Neural cell (in vitro differentiated cells): ENCODE results near the gene PSMG1. TPM values are rescaled to one million over a fixed set of nuclear protein-coding genes. Genes with fewer than 3 reads are reported as not detected.

Experiments
- H2AFZ ChIP-seq: fragments of 200-600, 300-800 bp; sonication (generic), shearing (Covaris generic); 2 replicates; pipeline ENCODE4 v1.6.0; 2014; ENCODE audit warnings: low read depth, mild to moderate bottlenecking, antibody characterized with exemption, low read length, moderate library complexity
- H3F3A ChIP-seq: fragments of 200-600 bp; shearing (Covaris generic); 2 replicates; pipeline ENCODE4 v1.6.1; 2016; ENCODE audit warnings: mild to moderate bottlenecking, moderate library complexity, mixed read lengths, antibody characterized with exemption, low read length; ENCODE audit not compliant: insufficient read depth, poor library complexity, severe bottlenecking
- H3K27ac ChIP-seq: fragments of 200-600, 300-800 bp; sonication (generic), shearing (Covaris generic); 2 replicates; pipeline ENCODE4 v1.5.1; 2014; ENCODE audit warnings: mild to moderate bottlenecking, low read length, moderate library complexity
- H3K27me3 ChIP-seq: fragments of 300-800, 200-600 bp; sonication (generic), shearing (Covaris generic); 2 replicates; pipeline ENCODE4 v1.6.0; 2014; ENCODE audit warnings: mild to moderate bottlenecking, low read depth, low read length, moderate library complexity; ENCODE audit not compliant: insufficient read depth
- H3K36me3 ChIP-seq: fragments of 300-800, 200-600 bp; sonication (generic), shearing (Covaris generic); 2 replicates; pipeline ENCODE4 v1.5.1; 2014; ENCODE audit warnings: mild to moderate bottlenecking, antibody characterized with exemption, low read length, moderate library complexity; ENCODE audit not compliant: insufficient read depth
- H3K4me2 ChIP-seq: fragments of 300-800, 200-600 bp; sonication (generic), shearing (Covaris generic); 2 replicates; pipeline ENCODE4 v1.6.0; 2014; ENCODE audit warnings: mild to moderate bottlenecking, low read length
- H3K4me3 ChIP-seq: fragments of 300-800, 200-600 bp; sonication (generic), shearing (Covaris generic); 2 replicates; pipeline ENCODE4 v1.5.1; 2014; ENCODE audit warnings: mild to moderate bottlenecking, low read length, moderate library complexity
- H3K79me2 ChIP-seq: fragments of 200-600 bp; shearing (Covaris generic); replicated peaks from 2 replicates; pipeline ENCODE4 v1.6.0; 2014; ENCODE audit warnings: mild to moderate bottlenecking, low read length, moderate library complexity; ENCODE audit not compliant: insufficient read depth
- H3K9ac ChIP-seq: fragments of 300-800, 200-600 bp; sonication (generic), shearing (Covaris generic); 2 replicates; pipeline ENCODE4 v1.6.1; 2016; ENCODE audit warnings: mild to moderate bottlenecking, low read length, mixed read lengths
- H3K9me2 ChIP-seq: fragments of 200-600 bp; shearing (Covaris generic); 2 replicates; pipeline ENCODE4 v1.6.1; 2016; ENCODE audit warnings: mild to moderate bottlenecking, low read length, mixed read lengths; ENCODE audit not compliant: insufficient read depth
- H3K9me3 ChIP-seq: fragments of 200-600, 300-800 bp; sonication (generic), shearing (Covaris generic); 2 replicates; pipeline ENCODE4 v1.6.1; 2016; ENCODE audit warnings: mild to moderate bottlenecking, mixed run types, low read length, moderate library complexity, mixed read lengths
- H4K20me1 ChIP-seq: fragments of 200-600 bp; shearing (Covaris generic); 2 replicates; pipeline ENCODE4 v1.6.1; 2016; ENCODE audit warnings: mild to moderate bottlenecking, mixed run types; ENCODE audit not compliant: insufficient read depth
- EP300 ChIP-seq: fragments of 450-650 bp; conservative IDR thresholded peaks from 2 replicates; pipeline ENCODE4 v1.6.1; 2014; ENCODE audit warnings: antibody characterized with exemption, mild to moderate bottlenecking, moderate library complexity; ENCODE audit not compliant: poor library complexity, severe bottlenecking
- EZH2 ChIP-seq: fragments of 200-600, 300-800 bp; shearing (Covaris generic), sonication (generic); IDR thresholded peaks from 2 replicates; pipeline ENCODE4 v1.6.1; 2014; ENCODE audit warnings: antibody characterized with exemption, low read length, borderline replicate concordance, mild to moderate bottlenecking; ENCODE audit not compliant: insufficient read depth, poor library complexity, severe bottlenecking
- MXI1 ChIP-seq: fragments of 450-650 bp; conservative IDR thresholded peaks from 2 replicates; pipeline ENCODE4 v1.6.1; 2014; ENCODE audit warnings: antibody characterized with exemption, mild to moderate bottlenecking; ENCODE audit not compliant: poor library complexity, severe bottlenecking
- POLR2AphosphoS5 ChIP-seq: IDR thresholded peaks from 2 replicates; pipeline ENCODE4 v1.6.1; 2012
- RAD21 ChIP-seq: fragments of 450-650 bp; conservative IDR thresholded peaks from 2 replicates; pipeline ENCODE4 v1.6.1; 2014; ENCODE audit warnings: antibody characterized with exemption, mild to moderate bottlenecking, moderate library complexity
- SMC3 ChIP-seq: fragments of 450-650 bp; conservative IDR thresholded peaks from 2 replicates; pipeline ENCODE4 v1.6.1; 2014; ENCODE audit warnings: antibody characterized with exemption, mild to moderate bottlenecking, moderate library complexity; ENCODE audit not compliant: poor library complexity
- TAF1 ChIP-seq: IDR thresholded peaks from 2 replicates; pipeline ENCODE4 v1.6.1; 2012; ENCODE audit warnings: low read depth
- polyA plus RNA-seq: library from polyadenylated mRNA; depleted of rRNA; stranded (reverse); fragments of >200 nt; gene quantifications from 2 replicates; pipeline ENCODE4 v1.2.3, GENCODE V29; 2014
- TF ChIP-seq, protein P1 (sequence below): fragments of 450-650 bp; IDR thresholded peaks from 2 replicates; pipeline ENCODE4 v1.5.1; 2014; ENCODE audit warnings: antibody characterized with exemption, mild to moderate bottlenecking, moderate library complexity; ENCODE audit not compliant: poor library complexity, severe bottlenecking
- TF ChIP-seq, protein P2 (sequence below): IDR thresholded peaks from 2 replicates; pipeline ENCODE4 v1.6.1; 2012; ENCODE audit warnings: borderline replicate concordance

The PSMG1 gene
- polyA plus RNA-seq, 1 donor from 2014 or later, result 45.2 TPM

DNA sequence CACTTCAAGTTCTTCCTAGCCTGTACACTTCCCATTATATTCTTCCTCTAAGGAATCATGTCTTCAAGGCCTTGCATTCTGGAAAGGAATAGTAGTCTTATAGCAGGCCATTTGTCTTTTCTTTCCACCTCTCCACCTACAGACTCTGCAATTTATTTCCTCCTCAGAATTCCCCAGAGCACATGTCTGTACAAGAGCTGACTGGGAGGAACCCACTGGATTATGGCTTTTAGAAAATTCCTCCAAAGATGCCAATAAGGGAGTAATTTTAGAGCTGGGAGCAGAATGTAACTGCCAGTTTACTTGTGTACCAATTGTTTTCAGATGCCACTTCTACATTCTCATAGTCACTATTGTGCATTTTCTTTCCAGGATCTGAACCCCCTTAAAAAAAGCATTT lies 3.4 kb upstream of the PSMG1 start:
- Histone ChIP-seq H3F3A (no peaks in the 10 kb centered on the region), H3K9me3 (no peaks in the 10 kb centered on the region), H3K9ac (no peak overlapping the region), H3K36me3 (no peaks in the 10 kb centered on the region), H3K4me3 (no peak overlapping the region), H3K4me2 (no peak overlapping the region), H2AFZ (no peak overlapping the region), H4K20me1 (no peaks in the 10 kb centered on the region), H3K27me3 (no peaks in the 10 kb centered on the region), H3K9me2 (no peaks in the 10 kb centered on the region), H3K27ac (no peak overlapping the region), H3K79me2 (no peaks in the 10 kb centered on the region)
- TF ChIP-seq EZH2 (no peak), TAF1 (no peak), SMC3 (no peak), RAD21 (no peak), POLR2AphosphoS5 (no peak), EP300 (no peak), MXI1 (no peak)
- TF ChIP-seq, protein P1, sequence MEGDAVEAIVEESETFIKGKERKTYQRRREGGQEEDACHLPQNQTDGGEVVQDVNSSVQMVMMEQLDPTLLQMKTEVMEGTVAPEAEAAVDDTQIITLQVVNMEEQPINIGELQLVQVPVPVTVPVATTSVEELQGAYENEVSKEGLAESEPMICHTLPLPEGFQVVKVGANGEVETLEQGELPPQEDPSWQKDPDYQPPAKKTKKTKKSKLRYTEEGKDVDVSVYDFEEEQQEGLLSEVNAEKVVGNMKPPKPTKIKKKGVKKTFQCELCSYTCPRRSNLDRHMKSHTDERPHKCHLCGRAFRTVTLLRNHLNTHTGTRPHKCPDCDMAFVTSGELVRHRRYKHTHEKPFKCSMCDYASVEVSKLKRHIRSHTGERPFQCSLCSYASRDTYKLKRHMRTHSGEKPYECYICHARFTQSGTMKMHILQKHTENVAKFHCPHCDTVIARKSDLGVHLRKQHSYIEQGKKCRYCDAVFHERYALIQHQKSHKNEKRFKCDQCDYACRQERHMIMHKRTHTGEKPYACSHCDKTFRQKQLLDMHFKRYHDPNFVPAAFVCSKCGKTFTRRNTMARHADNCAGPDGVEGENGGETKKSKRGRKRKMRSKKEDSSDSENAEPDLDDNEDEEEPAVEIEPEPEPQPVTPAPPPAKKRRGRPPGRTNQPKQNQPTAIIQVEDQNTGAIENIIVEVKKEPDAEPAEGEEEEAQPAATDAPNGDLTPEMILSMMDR, result no peak
- TF ChIP-seq, protein P2, sequence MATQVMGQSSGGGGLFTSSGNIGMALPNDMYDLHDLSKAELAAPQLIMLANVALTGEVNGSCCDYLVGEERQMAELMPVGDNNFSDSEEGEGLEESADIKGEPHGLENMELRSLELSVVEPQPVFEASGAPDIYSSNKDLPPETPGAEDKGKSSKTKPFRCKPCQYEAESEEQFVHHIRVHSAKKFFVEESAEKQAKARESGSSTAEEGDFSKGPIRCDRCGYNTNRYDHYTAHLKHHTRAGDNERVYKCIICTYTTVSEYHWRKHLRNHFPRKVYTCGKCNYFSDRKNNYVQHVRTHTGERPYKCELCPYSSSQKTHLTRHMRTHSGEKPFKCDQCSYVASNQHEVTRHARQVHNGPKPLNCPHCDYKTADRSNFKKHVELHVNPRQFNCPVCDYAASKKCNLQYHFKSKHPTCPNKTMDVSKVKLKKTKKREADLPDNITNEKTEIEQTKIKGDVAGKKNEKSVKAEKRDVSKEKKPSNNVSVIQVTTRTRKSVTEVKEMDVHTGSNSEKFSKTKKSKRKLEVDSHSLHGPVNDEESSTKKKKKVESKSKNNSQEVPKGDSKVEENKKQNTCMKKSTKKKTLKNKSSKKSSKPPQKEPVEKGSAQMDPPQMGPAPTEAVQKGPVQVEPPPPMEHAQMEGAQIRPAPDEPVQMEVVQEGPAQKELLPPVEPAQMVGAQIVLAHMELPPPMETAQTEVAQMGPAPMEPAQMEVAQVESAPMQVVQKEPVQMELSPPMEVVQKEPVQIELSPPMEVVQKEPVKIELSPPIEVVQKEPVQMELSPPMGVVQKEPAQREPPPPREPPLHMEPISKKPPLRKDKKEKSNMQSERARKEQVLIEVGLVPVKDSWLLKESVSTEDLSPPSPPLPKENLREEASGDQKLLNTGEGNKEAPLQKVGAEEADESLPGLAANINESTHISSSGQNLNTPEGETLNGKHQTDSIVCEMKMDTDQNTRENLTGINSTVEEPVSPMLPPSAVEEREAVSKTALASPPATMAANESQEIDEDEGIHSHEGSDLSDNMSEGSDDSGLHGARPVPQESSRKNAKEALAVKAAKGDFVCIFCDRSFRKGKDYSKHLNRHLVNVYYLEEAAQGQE, result no peak

DNA sequence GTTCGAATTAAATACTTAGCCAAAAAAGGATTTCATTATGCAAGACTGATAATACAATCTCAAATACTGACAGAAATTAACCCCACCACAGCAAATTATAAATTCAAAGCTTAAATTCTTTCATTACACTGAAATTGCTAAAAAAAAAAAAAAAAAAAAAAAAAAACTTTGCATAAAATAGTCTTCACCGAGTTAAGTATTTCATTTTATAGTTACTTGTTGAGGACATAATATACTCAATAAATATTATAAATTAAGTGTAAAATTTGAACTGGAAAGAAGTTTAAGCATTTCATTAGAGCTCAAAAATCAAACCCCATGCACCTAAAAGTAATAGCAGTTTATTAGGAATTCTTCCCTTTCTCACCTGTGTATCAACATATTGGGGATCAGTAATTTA lies 1.9 kb upstream of the PSMG1 start:
- TF ChIP-seq SMC3, result no peak
- H3K27me3 ChIP-seq, result no peaks in the 10 kb centered on the region
- no peak overlapping the region for H2AFZ ChIP-seq
- H3F3A ChIP-seq, result no peaks in the 10 kb centered on the region
- no peaks in the 10 kb centered on the region for H3K9me3 ChIP-seq
- H3K79me2 ChIP-seq, result no peaks in the 10 kb centered on the region
- H3K27ac ChIP-seq, result no peak overlapping the region
- H4K20me1 ChIP-seq, result no peaks in the 10 kb centered on the region
- no peak overlapping the region for H3K4me3 ChIP-seq
- no peaks in the 10 kb centered on the region for H3K36me3 ChIP-seq
- H3K9ac ChIP-seq, result no peak overlapping the region
- no peak overlapping the region for H3K4me2 ChIP-seq
- H3K9me2 ChIP-seq, result no peaks in the 10 kb centered on the region
